Nephron (organoid): ENCODE data around the gene C14orf119.

Source experiments
- H3K27ac Mint-ChIP-seq, 3 experiments: 2 replicates each; pipeline ENCODE4 v1.8.0; 2020; ENCODE audit warnings: mixed read lengths in 3 of 3, mild to moderate bottlenecking in 2 of 3, moderate library complexity in 1 of 3
- H3K27me3 Mint-ChIP-seq: 2 replicates; pipeline ENCODE4 v1.8.0; 2021; ENCODE audit warnings: low read depth, mild to moderate bottlenecking, moderate library complexity, mixed read lengths
- H3K36me3 Mint-ChIP-seq: 2 replicates; pipeline ENCODE4 v1.8.0; 2020; ENCODE audit warnings: low read depth, mixed read lengths
- H3K4me1 Mint-ChIP-seq: 2 replicates; pipeline ENCODE4 v1.8.0; 2020; ENCODE audit warnings: mixed read lengths
- H3K4me3 Mint-ChIP-seq, 3 experiments: 2 replicates each; pipeline ENCODE4 v1.8.0; 2020; ENCODE audit warnings: mild to moderate bottlenecking in 3 of 3, mixed read lengths in 3 of 3, moderate library complexity in 2 of 3
- H3K9me3 Mint-ChIP-seq: 2 replicates; pipeline ENCODE4 v1.8.0; 2020; ENCODE audit warnings: mixed read lengths
- CTCF ChIP-seq, 3 experiments: fragments of 200-600 bp; sonication (generic); IDR thresholded peaks; one replicate each; pipeline ENCODE4 v1.5.0; 2021; ENCODE audit warnings: antibody characterized with exemption in 3 of 3; ENCODE audit not compliant: unreplicated experiment in 3 of 3

Gene C14orf119

GRCh38 chr14:23124337-23124954 lies 29.1 kb downstream of the C14orf119 start:
- H3K4me3 Mint-ChIP-seq: no peak overlapping the region
- no peaks in the 10 kb centered on the region for H3K9me3 Mint-ChIP-seq
- peak overlapping the region; percentile 84 to 95 (median 85) for H3K27ac Mint-ChIP-seq
- peaks cover 6% of the 10 kb centered on the region for H3K27me3 Mint-ChIP-seq
- TF ChIP-seq CTCF (IDR thresholded peaks at IDR 0.05; ENCODE audit: unreplicated experiment in 3 of 3): no peak
- peaks cover 35% of the 10 kb centered on the region for H3K4me1 Mint-ChIP-seq
- H3K36me3 Mint-ChIP-seq: peaks cover 25% of the 10 kb centered on the region

GRCh38 chr14:23125011-23125410 lies 29.7 kb downstream of the C14orf119 start:
- Mint-ChIP-seq H3K4me1 (peaks cover 35% of the 10 kb centered on the region), H3K4me3 (no peak overlapping the region), H3K27me3 (peaks cover 6% of the 10 kb centered on the region), H3K27ac (peak overlapping the region; percentile 13 to 95 (median 84)), H3K9me3 (no peaks in the 10 kb centered on the region), H3K36me3 (peaks cover 31% of the 10 kb centered on the region)
- no peak for TF ChIP-seq CTCF (IDR thresholded peaks at IDR 0.05; ENCODE audit: unreplicated experiment in 3 of 3)

- H3K27ac Mint-ChIP-seq: peak overlapping the region in 2 of 3 experiments; percentile 9 to 15
- H3K4me1 Mint-ChIP-seq: peaks cover 24% of the 10 kb centered on the region
- H3K27me3 Mint-ChIP-seq: peaks cover 6% of the 10 kb centered on the region
- H3K36me3 Mint-ChIP-seq: peaks cover 41% of the 10 kb centered on the region
- TF ChIP-seq CTCF (IDR thresholded peaks at IDR 0.05; ENCODE audit: unreplicated experiment in 3 of 3): no peak
- H3K4me3 Mint-ChIP-seq: no peak overlapping the region
- H3K9me3 Mint-ChIP-seq: no peaks in the 10 kb centered on the region
Observed at GRCh38 chr14:23125933-23126524, 30.7 kb downstream of the C14orf119 start.

- peaks cover 44% of the 10 kb centered on the region for H3K36me3 Mint-ChIP-seq
- H3K27ac Mint-ChIP-seq: no peak overlapping the region
- H3K27me3 Mint-ChIP-seq: peaks cover 6% of the 10 kb centered on the region
- H3K9me3 Mint-ChIP-seq: no peaks in the 10 kb centered on the region
- H3K4me3 Mint-ChIP-seq: no peak overlapping the region
- TF ChIP-seq CTCF (IDR thresholded peaks at IDR 0.05; ENCODE audit: unreplicated experiment in 3 of 3): no peak
- peaks cover 18% of the 10 kb centered on the region for H3K4me1 Mint-ChIP-seq
Observed at GRCh38 chr14:23126548-23127278, 31.4 kb downstream of the C14orf119 start.

- H3K4me1 Mint-ChIP-seq: peaks cover 11% of the 10 kb centered on the region
- H3K4me3 Mint-ChIP-seq: no peak overlapping the region
- peaks cover 44% of the 10 kb centered on the region for H3K36me3 Mint-ChIP-seq
- H3K27ac Mint-ChIP-seq: no peak overlapping the region
- peaks cover 6% of the 10 kb centered on the region for H3K27me3 Mint-ChIP-seq
- H3K9me3 Mint-ChIP-seq: no peaks in the 10 kb centered on the region
- TF ChIP-seq CTCF (IDR thresholded peaks at IDR 0.05; ENCODE audit: unreplicated experiment in 3 of 3): no peak
Observed at GRCh38 chr14:23127861-23128260, 32.6 kb downstream of the C14orf119 start.
